K562 (cell line): ENCODE results near the gene TGDS. TPM values are rescaled to one million over a fixed set of nuclear protein-coding genes. Genes with fewer than 3 reads are reported as not detected.

Source experiments
- ATAC-seq: fragments of 200-7000 bp; cut with Tn5 transposase; 3 replicates; pipeline ENCODE4 v1.9.1; 2020; ENCODE audit warnings: moderate library complexity
- BruUV-seq: library from RNA; stranded (reverse); fragments of 400-500 nt; replicated peaks from 2 replicates; lab custom pipeline; 2021; lab: Mats Ljungman, UMichigan
- CTCF ChIA-PET: fragments of 300-600 bp; formaldehyde crosslinking; extraction: SDS; loops from one replicate; lab custom pipeline; 2021; ENCODE audit warnings: low intra/inter-chr PET ratio; lab: Yijun Ruan, JAX
- POLR2A ChIA-PET: fragments of 300-600, 350-650 bp; sonication (Branson Sonifier 250); formaldehyde crosslinking; extraction: SDS; loops from one replicate; lab custom pipeline; 2021; ENCODE audit warnings: antibody characterized with exemption, inconsistent platforms; lab: Yijun Ruan, JAX
- DNase-seq, 4 experiments: peaks; one replicate each; pipeline versions ENCODE4 v3.0.0 to v3.0.0-alpha.2; 2011 to 2018; ENCODE audit warnings: low spot score in 3 of 4, mixed read lengths in 3 of 4; ENCODE audit errors: extremely low read depth in 1 of 4
- FAIRE-seq: peaks from 2 replicates; lab custom pipeline; 2011; peaks lifted over from hg19 to GRCh38; lab: Jason Lieb, UNC
- H2AFZ ChIP-seq: 2 replicates; pipeline ENCODE4 v1.6.0; 2011; ENCODE audit warnings: low read depth, low read length, control low read depth, inconsistent platforms
- H3K27ac ChIP-seq: fragments of 200-600 bp; 3 replicates; pipeline ENCODE4 v1.8.0; 2011; ENCODE audit warnings: low read depth, mild to moderate bottlenecking, control low read depth, inconsistent platforms, low read length, moderate library complexity, mixed read lengths; ENCODE audit errors: extremely low read depth
- H3K27me3 ChIP-seq, 2 experiments: fragments of 300-600 bp in 1 of 2; 2 replicates in 1 of 2; 3 replicates in 1 of 2; pipeline versions ENCODE4 v1.6.0 to v1.8.0; 2011; ENCODE audit warnings: inconsistent platforms in 2 of 2, low read length in 2 of 2, mild to moderate bottlenecking in 1 of 2, mixed read lengths in 1 of 2, moderate library complexity in 1 of 2; ENCODE audit not compliant: control insufficient read depth in 2 of 2, insufficient read depth in 2 of 2
- H3K36me3 ChIP-seq: fragments of 300-600 bp; 3 replicates; pipeline ENCODE4 v1.8.0; 2011; ENCODE audit warnings: mild to moderate bottlenecking, low read length, inconsistent platforms; ENCODE audit not compliant: control insufficient read depth, insufficient read depth
- H3K4me1 ChIP-seq, 2 experiments: fragments of 200-600 bp in 1 of 2; replicated peaks in 1 of 2; 2 replicates in 1 of 2; 3 replicates in 1 of 2; pipeline versions ENCODE4 v1.5.1 to v1.8.0; 2011; ENCODE audit warnings: inconsistent platforms in 2 of 2, low read length in 2 of 2, mild to moderate bottlenecking in 1 of 2, mixed read lengths in 1 of 2, moderate library complexity in 1 of 2; ENCODE audit not compliant: control insufficient read depth in 2 of 2, insufficient read depth in 2 of 2
- H3K4me2 ChIP-seq: 2 replicates; pipeline ENCODE4 v1.6.1; 2011; ENCODE audit warnings: low read length, control low read depth, inconsistent platforms, mixed read lengths; ENCODE audit not compliant: insufficient read depth
- H3K4me3 ChIP-seq: fragments of 200-600 bp; sonication (generic), shearing (Covaris generic); 2 replicates; pipeline ENCODE4 v1.5.1; 2016; ENCODE audit warnings: control low read depth, inconsistent platforms
- H3K79me2 ChIP-seq: fragments of 200-600 bp; 3 replicates; pipeline ENCODE4 v1.8.0; 2011; ENCODE audit warnings: low read length, inconsistent platforms; ENCODE audit not compliant: control insufficient read depth, insufficient read depth
- H3K9ac ChIP-seq, 2 experiments: 2 replicates each; pipeline versions ENCODE4 v1.6.0 to v1.6.1; 2011; ENCODE audit warnings: low read depth in 2 of 2, low read length in 2 of 2, control low read depth in 1 of 2, inconsistent platforms in 1 of 2, mild to moderate bottlenecking in 1 of 2, mixed read lengths in 1 of 2; ENCODE audit not compliant: insufficient read depth in 1 of 2
- H3K9me1 ChIP-seq: one replicate; pipeline ENCODE4 v1.6.0; 2011; ENCODE audit warnings: inconsistent platforms, mild to moderate bottlenecking, low read length, moderate library complexity; ENCODE audit not compliant: control insufficient read depth, insufficient read depth
- H3K9me3 ChIP-seq: replicated peaks from 2 replicates; pipeline ENCODE4 v1.5.1; 2011; ENCODE audit warnings: low read depth, low read length, inconsistent platforms; ENCODE audit not compliant: control insufficient read depth, insufficient read depth
- H4K20me1 ChIP-seq: replicated peaks from 2 replicates; pipeline ENCODE4 v1.6.1; 2011; ENCODE audit warnings: low read length, inconsistent platforms, mixed read lengths; ENCODE audit not compliant: control insufficient read depth, insufficient read depth
- CBX8 ChIP-seq: fragments of 200-600 bp; sonication (generic); IDR thresholded peaks from 2 replicates; pipeline ENCODE4 v1.6.1; 2012; ENCODE audit warnings: borderline replicate concordance, mixed run types, low read depth, mild to moderate bottlenecking, moderate library complexity, mixed read lengths, low read length, control low read depth, inconsistent platforms; ENCODE audit not compliant: poor library complexity, severe bottlenecking; ENCODE audit errors: extremely low read depth
- ETV1 ChIP-seq: fragments of 450-650 bp; conservative IDR thresholded peaks from 2 replicates; pipeline ENCODE4 v1.6.1; 2016; ENCODE audit warnings: missing genetic modification characterization, control low read depth, low read depth, missing compliant biosample characterization
- FOXA1 ChIP-seq: fragments of 450-650 bp; IDR thresholded peaks from 2 replicates; pipeline ENCODE4 v1.6.1; 2016; ENCODE audit warnings: mild to moderate bottlenecking, borderline replicate concordance
- IRF2 ChIP-seq: sonication (generic); formaldehyde crosslinking; IDR thresholded peaks from 2 replicates; pipeline ENCODE4 v1.8.1; 2022; ENCODE audit warnings: mild to moderate bottlenecking, missing genetic modification reagents
- NCOR1 ChIP-seq: fragments of 450-650 bp; IDR thresholded peaks from 2 replicates; pipeline ENCODE4 v1.6.1; 2016; ENCODE audit warnings: mild to moderate bottlenecking, moderate library complexity
- NFE2 ChIP-seq: IDR thresholded peaks from 2 replicates; pipeline ENCODE4 v1.6.1; 2014; ENCODE audit warnings: antibody characterized with exemption, low read depth
- PHB ChIP-seq: fragments of 250-450 bp; sonication (Bioruptor Pico); IDR thresholded peaks from 2 replicates; pipeline ENCODE4 v1.5.0; 2021
- POLR2G ChIP-seq: fragments of 200-400 bp; formaldehyde crosslinking; IDR thresholded peaks from 2 replicates; pipeline ENCODE4 v1.6.1; 2017; ENCODE audit warnings: low read depth, mild to moderate bottlenecking, antibody characterized with exemption, low read length, moderate library complexity
- RAD21 ChIP-seq, 2 experiments: fragments of 250-450 bp in 1 of 2; fragments of 450-650 bp in 1 of 2; sonication (Bioruptor Pico) in 1 of 2; formaldehyde crosslinking in 1 of 2; IDR thresholded peaks in 1 of 2; conservative IDR thresholded peaks in 1 of 2; 2 replicates each; pipeline versions ENCODE4 v1.4.0 to v1.8.0; 2020 to 2022; ENCODE audit warnings: mild to moderate bottlenecking in 2 of 2, moderate library complexity in 1 of 2
- SMARCA5 ChIP-seq: fragments of 450-650 bp; IDR thresholded peaks from 2 replicates; pipeline ENCODE4 v1.6.1; 2016
- SRF ChIP-seq, 2 experiments: fragments of 250-450, 450-650 bp in 1 of 2; sonication (Bioruptor Pico) in 1 of 2; sonication (generic) in 1 of 2; formaldehyde crosslinking; IDR thresholded peaks; 2 replicates each; pipeline versions ENCODE4 v1.5.0 to v1.5.1; 2020 to 2022; ENCODE audit warnings: mild to moderate bottlenecking in 1 of 2, missing genetic modification reagents in 1 of 2
- STAT5A ChIP-seq: IDR thresholded peaks from 2 replicates; pipeline ENCODE4 v1.6.1; 2012; ENCODE audit warnings: low read length, inconsistent platforms, borderline replicate concordance
- ZNF695 ChIP-seq: fragments of 450-650 bp; formaldehyde crosslinking; IDR thresholded peaks from 2 replicates; pipeline ENCODE4 v1.4.0; 2020; ENCODE audit warnings: mild to moderate bottlenecking, moderate library complexity
- WGBS: fragments of 100-300 bp; shearing (Covaris generic); methylation state at CpG from one replicate; pipeline ENCODE4 v1.1.6; 2016; ENCODE audit warnings: low coverage, mixed read lengths; ENCODE audit not compliant: insufficient coverage; ENCODE audit errors: missing lambda C conversion rate; 5-methylcytosine and 5-hydroxymethylcytosine counted together
- in situ Hi-C: fragments of 300-500 bp; cut with MboI; formaldehyde crosslinking; loops from 4 replicates; pipeline ENCODE4 v1.15.0; 2018; ENCODE audit warnings: inconsistent platforms, mixed read lengths
- intact Hi-C: fragments of 100-400 bp; cut with micrococcal nuclease; formaldehyde crosslinking; loops from 2 replicates; pipeline ENCODE4 v1.14.2; 2022
- polyA plus RNA-seq, 8 experiments: library from polyadenylated mRNA; depleted of rRNA in 4 of 8; stranded (reverse) in 5 of 8; unstranded in 3 of 8; fragments of >200 nt; fragmentation: Nextera tagmentation in 2 of 8; fragmentation: Illumina TruSeq in 1 of 8; extraction: Ambion mirVana in 2 of 8; extraction: Trizol in 1 of 8; gene quantifications; 2 replicates each; pipeline versions ENCODE4 v1.2.1 to v1.2.3, GENCODE V29; 2011 to 2014; ENCODE audit warnings: inconsistent platforms in 1 of 8, missing spikeins in 1 of 8
- total RNA-seq, 7 experiments: library from RNA; depleted of rRNA in 6 of 7; stranded (reverse); fragments of >200 nt in 6 of 7; fragmentation: Illumina TruSeq in 2 of 7; extraction: Trizol in 2 of 7; gene quantifications; 2 replicates each; pipeline versions ENCODE4 v1.2.1 to v1.2.3, GENCODE V29; 2011 to 2021; ENCODE audit warnings: low replicate concordance in 1 of 7
- TF ChIP-seq, protein P1 (sequence below): fragments of 250-450 bp; sonication (Bioruptor Pico); IDR thresholded peaks from 2 replicates; pipeline ENCODE4 v1.5.0; 2021; ENCODE audit warnings: mild to moderate bottlenecking, moderate library complexity

The TGDS gene
- total and polyA plus RNA-seq, 9 of the 15 experiments (the other 6 are each of a cell fraction or from before 2014, with no cell fraction given): 9.9 to 43.7 (median 21.4) TPM

DNA sequence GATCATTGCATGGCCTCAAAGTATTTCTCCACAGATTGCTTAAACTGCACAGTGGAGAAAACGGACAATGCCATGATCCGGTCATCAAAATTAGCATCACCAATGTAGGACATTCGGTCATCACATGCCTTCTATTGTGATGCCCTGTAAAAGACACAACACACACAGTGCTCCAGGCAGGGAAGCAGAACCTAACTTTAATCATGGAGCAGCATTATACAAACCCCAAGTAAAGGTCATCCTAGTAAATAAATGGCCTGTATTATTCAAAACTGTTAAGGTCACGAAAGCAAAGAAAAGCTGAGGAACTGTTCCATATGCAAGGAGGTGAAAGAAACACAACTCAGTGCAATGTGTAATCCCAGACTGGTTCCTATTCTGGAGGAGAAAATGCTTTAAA is 42.2 kb downstream of the TGDS start:
- Histone ChIP-seq H3K79me2 (no peaks in the 10 kb centered on the region), H3K9me1 (no peaks in the 10 kb centered on the region), H3K9me3 (no peaks in the 10 kb centered on the region), H2AFZ (no peak overlapping the region), H3K4me3 (no peak overlapping the region), H3K9ac (no peak overlapping the region), H3K36me3 (no peaks in the 10 kb centered on the region), H3K27ac (no peak overlapping the region), H3K4me2 (no peak overlapping the region), H4K20me1 (no peaks in the 10 kb centered on the region), H3K27me3 (no peaks in the 10 kb centered on the region), H3K4me1 (peaks cover 0 to 10% of the 10 kb centered on the region in 2 experiments; a peak in 1 of 5 replicates)
- in situ Hi-C loops (no loop called here), intact Hi-C loops (no loop called here)
- ChIA-PET POLR2A (interaction anchor here (1.2 kb wide), 1 partner anchor 13 kb away, joined by 4 read pairs; no protein-coding TSS in a partner anchor), CTCF (no interaction called here)
- WGBS: 16% methylated on average over 4 of the region's 4 CpGs
- no peak for FAIRE-seq
- ATAC-seq: no peak
- DNase-seq: no peak
- BruUV-seq: no TSS peak
- TF ChIP-seq RAD21 (CRISPR knock-in tag; conservative IDR thresholded peaks at IDR 0.05 in 1 of 2, IDR thresholded peaks at IDR 0.05 in 1 of 2): no peak
- TF ChIP-seq NFE2: no peak
- no peak for TF ChIP-seq CBX8
- TF ChIP-seq STAT5A: no peak
- TF ChIP-seq IRF2 (CRISPR knock-in tag): no peak
- TF ChIP-seq ETV1 (tag): no peak
- no peak for TF ChIP-seq POLR2G
- TF ChIP-seq ZNF695 (CRISPR knock-in tag): no peak
- TF ChIP-seq NCOR1: no peak
- TF ChIP-seq, protein P1, sequence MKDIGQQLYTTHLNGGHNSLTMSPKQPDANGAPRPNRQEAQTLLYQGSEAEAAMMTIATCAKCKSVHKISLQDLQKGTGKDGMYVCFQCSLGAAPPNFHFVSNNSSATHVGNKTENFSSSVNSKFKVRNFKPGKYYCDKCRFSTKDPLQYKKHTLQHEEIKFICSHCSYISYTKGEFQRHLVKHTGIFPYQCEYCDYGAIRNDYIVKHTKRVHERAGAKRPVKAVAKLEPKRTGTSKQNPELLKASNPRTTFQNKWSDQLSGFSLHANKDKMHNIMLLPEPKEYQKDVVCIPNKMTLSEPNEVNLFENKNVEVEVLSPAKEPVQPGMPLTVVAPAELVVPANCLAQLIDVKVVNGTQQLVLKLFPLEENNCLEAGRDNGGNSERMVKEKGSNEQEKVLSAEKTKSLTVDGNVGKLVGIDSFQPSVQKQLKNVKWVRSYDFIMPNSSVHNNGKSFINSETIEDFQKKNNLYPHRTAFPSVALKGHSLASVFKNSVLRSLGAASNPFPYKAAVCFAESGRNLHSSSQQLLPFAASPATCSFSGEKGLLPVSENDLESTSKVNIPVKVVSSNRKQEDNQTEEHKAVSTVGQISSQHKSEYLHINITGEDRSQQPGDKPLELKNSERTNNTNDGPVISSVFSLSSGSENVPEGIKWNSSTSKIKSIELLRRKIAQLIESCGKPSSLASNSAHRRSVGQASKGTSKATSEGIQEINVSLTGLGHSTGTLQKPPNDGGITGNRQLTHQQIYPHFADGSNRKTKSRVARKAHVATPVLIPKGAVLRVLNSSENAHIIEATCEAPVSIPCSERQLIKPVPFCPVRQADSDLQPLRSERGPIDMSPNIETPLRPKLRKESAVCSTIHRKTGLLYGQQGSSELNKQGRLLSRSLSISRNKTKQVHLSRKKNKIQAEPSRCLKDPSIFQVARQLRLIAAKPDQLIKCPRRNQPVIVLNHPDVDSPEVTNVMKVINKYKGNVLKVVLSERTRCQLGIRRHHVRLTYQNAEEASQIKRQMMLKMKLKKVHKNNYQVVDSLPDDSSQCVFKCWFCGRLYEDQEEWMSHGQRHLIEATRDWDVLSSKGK (CRISPR knock-in tag): no peak
- TF ChIP-seq PHB: no peak
- no peak for TF ChIP-seq SRF (CRISPR knock-in tag; IDR thresholded peaks at IDR 0.05)
- TF ChIP-seq FOXA1: no peak
- TF ChIP-seq SMARCA5: no peak
